ENCODE measurements around the gene TSEN34.
A peak's percentile ranks its signal among the peaks of the same experiment; 100 is the strongest.

Gene TSEN34

GRCh38 chr19:54191011-54191810, at the start of gene TSEN34:
TSEN34 (plus strand) TSS chr19:54191308; CDS start chr19:54191365, 57 bp downstream.
- Mint-ChIP-seq H3K4me3 (peak within 1 kb of the TSS; percentile 97), H3K36me3 (peaks cover 5% of the 10 kb centered on the region), H3K27me3 (no peaks in the 10 kb centered on the region), H3K9me3 (no peaks in the 10 kb centered on the region), H3K27ac (peak within 1 kb of the TSS; percentile 100), H3K4me1 (peaks cover 38% of the 10 kb centered on the region)

- H3K36me3 Mint-ChIP-seq = peaks cover 5% of the 10 kb centered on the region
- H3K27me3 Mint-ChIP-seq = no peaks in the 10 kb centered on the region
- H3K4me3 Mint-ChIP-seq = no peak overlapping the region
- no peak overlapping the region for H3K27ac Mint-ChIP-seq
- H3K9me3 Mint-ChIP-seq = no peaks in the 10 kb centered on the region
- peaks cover 47% of the 10 kb centered on the region for H3K4me1 Mint-ChIP-seq
These were observed 49.8 kb upstream of the TSEN34 start for GRCh38 chr19:54141356-54141755.

- Mint-ChIP-seq H3K9me3 (no peaks in the 10 kb centered on the region), H3K27me3 (no peaks in the 10 kb centered on the region), H3K4me1 (peaks cover 41% of the 10 kb centered on the region), H3K27ac (peak overlapping the region; percentile 81), H3K4me3 (no peak overlapping the region), H3K36me3 (peaks cover 5% of the 10 kb centered on the region)
These were observed 48.8 kb upstream of the TSEN34 start for GRCh38 chr19:54142166-54142780.

GRCh38 chr19:54145541-54146158, 45.5 kb upstream of the TSEN34 start:
- H3K27ac Mint-ChIP-seq = no peak overlapping the region
- no peaks in the 10 kb centered on the region for H3K27me3 Mint-ChIP-seq
- peaks cover 22% of the 10 kb centered on the region for H3K4me1 Mint-ChIP-seq
- no peaks in the 10 kb centered on the region for H3K9me3 Mint-ChIP-seq
- no peak overlapping the region for H3K4me3 Mint-ChIP-seq
- peaks cover 12% of the 10 kb centered on the region for H3K36me3 Mint-ChIP-seq

GRCh38 chr19:54147676-54148075, 43.4 kb upstream of the TSEN34 start:
- Mint-ChIP-seq H3K27ac (no peak overlapping the region), H3K36me3 (peaks cover 12% of the 10 kb centered on the region), H3K27me3 (no peaks in the 10 kb centered on the region), H3K4me3 (no peak overlapping the region), H3K9me3 (no peaks in the 10 kb centered on the region), H3K4me1 (peaks cover 6% of the 10 kb centered on the region)

GRCh38 chr19:54148158-54148557, 43.0 kb upstream of the TSEN34 start:
- Mint-ChIP-seq H3K4me3 (no peak overlapping the region), H3K9me3 (no peaks in the 10 kb centered on the region), H3K27ac (no peak overlapping the region), H3K27me3 (no peaks in the 10 kb centered on the region), H3K36me3 (peaks cover 12% of the 10 kb centered on the region), H3K4me1 (peaks cover 7% of the 10 kb centered on the region)

GRCh38 chr19:54149021-54149812, 41.9 kb upstream of the TSEN34 start:
- Mint-ChIP-seq H3K27me3 (no peaks in the 10 kb centered on the region), H3K4me3 (no peak overlapping the region), H3K4me1 (peaks cover 12% of the 10 kb centered on the region), H3K36me3 (peaks cover 12% of the 10 kb centered on the region), H3K9me3 (no peaks in the 10 kb centered on the region), H3K27ac (peak overlapping the region; percentile 17)

- Mint-ChIP-seq H3K4me3 (no peak overlapping the region), H3K4me1 (peaks cover 29% of the 10 kb centered on the region), H3K27me3 (no peaks in the 10 kb centered on the region), H3K9me3 (no peaks in the 10 kb centered on the region), H3K36me3 (peaks cover 9% of the 10 kb centered on the region), H3K27ac (no peak overlapping the region)
These were observed 39.6 kb upstream of the TSEN34 start for GRCh38 chr19:54151362-54152035.

GRCh38 chr19:54152267-54152666, 38.8 kb upstream of the TSEN34 start:
- Mint-ChIP-seq H3K4me1 (peaks cover 35% of the 10 kb centered on the region), H3K9me3 (no peaks in the 10 kb centered on the region), H3K27me3 (no peaks in the 10 kb centered on the region), H3K27ac (no peak overlapping the region), H3K36me3 (peaks cover 11% of the 10 kb centered on the region), H3K4me3 (no peak overlapping the region)

GRCh38 chr19:54152878-54153524, 38.1 kb upstream of the TSEN34 start:
- Mint-ChIP-seq H3K9me3 (no peaks in the 10 kb centered on the region), H3K27me3 (no peaks in the 10 kb centered on the region), H3K27ac (peak overlapping the region; percentile 82), H3K36me3 (peaks cover 11% of the 10 kb centered on the region), H3K4me3 (no peak overlapping the region), H3K4me1 (peaks cover 37% of the 10 kb centered on the region)

- Mint-ChIP-seq H3K27me3 (no peaks in the 10 kb centered on the region), H3K27ac (no peak overlapping the region), H3K36me3 (peaks cover 9% of the 10 kb centered on the region), H3K9me3 (no peaks in the 10 kb centered on the region), H3K4me3 (no peak overlapping the region), H3K4me1 (peaks cover 45% of the 10 kb centered on the region)
These were observed 37.3 kb upstream of the TSEN34 start for GRCh38 chr19:54153731-54154326.

GRCh38 chr19:54154603-54155345, 36.3 kb upstream of the TSEN34 start:
- H3K36me3 Mint-ChIP-seq = peaks cover 7% of the 10 kb centered on the region
- H3K4me1 Mint-ChIP-seq = peaks cover 52% of the 10 kb centered on the region
- H3K4me3 Mint-ChIP-seq = peak overlapping the region; percentile 21
- H3K9me3 Mint-ChIP-seq = no peaks in the 10 kb centered on the region
- peak overlapping the region; percentile 51 for H3K27ac Mint-ChIP-seq
- H3K27me3 Mint-ChIP-seq = no peaks in the 10 kb centered on the region

- peaks cover 4% of the 10 kb centered on the region for H3K36me3 Mint-ChIP-seq
- no peaks in the 10 kb centered on the region for H3K27me3 Mint-ChIP-seq
- no peaks in the 10 kb centered on the region for H3K9me3 Mint-ChIP-seq
- peaks cover 61% of the 10 kb centered on the region for H3K4me1 Mint-ChIP-seq
- no peak overlapping the region for H3K4me3 Mint-ChIP-seq
- no peak overlapping the region for H3K27ac Mint-ChIP-seq
These were observed 35.4 kb upstream of the TSEN34 start for GRCh38 chr19:54155694-54156093.

- H3K4me3 Mint-ChIP-seq = peak overlapping the region; percentile 20
- peaks cover 66% of the 10 kb centered on the region for H3K4me1 Mint-ChIP-seq
- no peaks in the 10 kb centered on the region for H3K27me3 Mint-ChIP-seq
- no peak overlapping the region for H3K27ac Mint-ChIP-seq
- peaks cover 4% of the 10 kb centered on the region for H3K36me3 Mint-ChIP-seq
- no peaks in the 10 kb centered on the region for H3K9me3 Mint-ChIP-seq
These were observed 34.6 kb upstream of the TSEN34 start for GRCh38 chr19:54156490-54156889.
